ENCODE results near the gene SRSF7. TPM values are rescaled to one million over a fixed set of nuclear protein-coding genes. Genes with fewer than 3 reads are reported as not detected.
"Not testable (repeated sequence)": the region's sequence is repeated elsewhere in the genome, so short reads cannot be mapped to it uniquely, and the experiment has no call there.

The SRSF7 gene
- total and polyA plus RNA-seq, 2 donors from 2014 or later, result 74.1 to 123 TPM

- no peak for FAIRE-seq
- Histone ChIP-seq H3K9ac (ENCODE audit: low read length in 3 of 3) (no peak overlapping the region), H3K4me3 (ENCODE audit: low read length in 3 of 3) (no peak overlapping the region), H3K27me3 (ENCODE audit: control insufficient read depth, insufficient read depth, low read length) (no peaks in the 10 kb centered on the region), H3K4me1 (ENCODE audit: control insufficient read depth in 2 of 3, insufficient read depth in 2 of 3, low read depth in 1 of 3, low read length in 3 of 3) (peaks cover 0 to 7% (median 4%) of the 10 kb centered on the region in 3 donors), H3K36me3 (ENCODE audit: control insufficient read depth in 2 of 3, insufficient read depth in 3 of 3, low read length in 3 of 3) (peaks cover 0 to 13% (median 1%) of the 10 kb centered on the region in 3 donors), H3K27ac (ENCODE audit: low read depth in 2 of 2, low read length in 2 of 2) (no peak overlapping the region), H3K9me3 (ENCODE audit: control insufficient read depth in 2 of 3, insufficient read depth in 1 of 3, low read length in 3 of 3) (no peaks in the 10 kb centered on the region)
- no peak for DNase-seq
- no peak for TF ChIP-seq CTCF (IDR thresholded peaks at IDR 0.05; ENCODE audit: borderline replicate concordance, extremely low read depth, insufficient read depth)
- intact Hi-C loops (cut with DNase I), result no loop called here
Observed at GRCh38 chr2:38739524-38739923, 11.6 kb downstream of the SRSF7 start.

DNA sequence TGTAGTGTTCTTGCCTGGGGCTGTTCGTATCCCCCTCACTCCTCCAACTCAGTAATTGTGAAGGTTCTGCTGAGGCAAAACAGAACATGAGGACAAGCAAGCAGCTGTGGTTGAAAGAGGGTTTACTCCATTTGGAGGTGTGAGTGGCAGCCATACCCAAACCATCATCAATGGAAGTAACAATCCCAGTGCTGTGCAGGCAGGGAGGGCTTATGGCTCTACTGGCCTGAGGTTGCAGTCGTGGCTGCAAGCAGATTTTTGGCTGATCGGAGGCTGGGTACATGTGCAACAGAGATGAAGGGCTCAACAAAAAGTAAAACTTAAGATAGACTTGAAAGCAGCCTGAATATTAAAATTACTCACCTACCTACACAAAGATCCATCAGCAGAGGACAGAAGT lies 13.2 kb downstream of the SRSF7 start:
- Histone ChIP-seq H3K27ac (ENCODE audit: low read depth in 2 of 2, low read length in 2 of 2) (no peak overlapping the region), H3K36me3 (ENCODE audit: control insufficient read depth in 2 of 3, insufficient read depth in 3 of 3, low read length in 3 of 3) (peaks cover 0 to 12% (median 2%) of the 10 kb centered on the region in 3 donors), H3K9me3 (ENCODE audit: control insufficient read depth in 2 of 3, insufficient read depth in 1 of 3, low read length in 3 of 3) (no peaks in the 10 kb centered on the region), H3K27me3 (ENCODE audit: control insufficient read depth, insufficient read depth, low read length) (no peaks in the 10 kb centered on the region), H3K9ac (ENCODE audit: low read length in 3 of 3) (no peak overlapping the region), H3K4me1 (ENCODE audit: control insufficient read depth in 2 of 3, insufficient read depth in 2 of 3, low read depth in 1 of 3, low read length in 3 of 3) (peaks cover 0 to 7% (median 0%) of the 10 kb centered on the region in 3 donors), H3K4me3 (ENCODE audit: low read length in 3 of 3) (no peak overlapping the region)
- TF ChIP-seq CTCF (IDR thresholded peaks at IDR 0.05; ENCODE audit: borderline replicate concordance, extremely low read depth, insufficient read depth), result no peak
- DNase-seq, result no peak
- intact Hi-C loops (cut with DNase I), result no loop called here
- no peak for FAIRE-seq

DNA sequence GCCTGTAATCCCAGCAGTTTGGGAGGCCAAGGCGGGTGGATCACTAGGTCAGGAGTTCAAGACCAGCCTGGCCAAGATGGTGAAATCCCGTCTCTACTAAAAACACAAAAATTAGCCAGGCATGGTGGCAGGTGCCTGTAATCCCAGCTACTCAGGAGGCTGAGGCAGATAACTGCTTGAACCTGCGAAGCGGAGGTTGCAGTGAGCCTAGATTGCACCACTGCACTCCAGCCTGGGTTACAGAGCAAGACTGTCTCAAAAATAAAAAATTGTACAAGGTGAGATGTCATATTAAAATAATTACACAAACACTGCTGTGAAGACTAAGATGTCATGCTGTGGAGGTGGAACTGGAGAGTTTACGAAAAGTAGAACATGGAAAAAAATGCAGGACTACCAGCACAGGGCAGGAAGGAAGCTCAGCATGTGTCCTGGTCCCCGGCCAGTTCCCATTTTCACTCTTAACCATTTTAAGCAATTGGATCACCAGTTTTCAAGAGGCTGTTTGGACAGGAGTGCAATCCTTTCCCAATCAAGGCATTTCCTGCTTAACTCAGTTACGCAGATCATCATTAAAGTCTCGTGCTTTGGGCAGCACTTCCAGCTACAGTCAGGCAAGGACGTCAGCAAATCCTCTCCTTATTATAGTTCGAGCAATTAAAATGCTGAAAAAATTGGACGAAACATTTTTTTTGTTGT lies 14.0 kb downstream of the SRSF7 start:
- FAIRE-seq; DNase-seq; H3K4me3 ChIP-seq (ENCODE audit: low read length in 3 of 3); H3K27ac ChIP-seq (ENCODE audit: low read depth in 2 of 2, low read length in 2 of 2); H3K9me3 ChIP-seq (ENCODE audit: control insufficient read depth in 2 of 3, insufficient read depth in 1 of 3, low read length in 3 of 3); H3K27me3 ChIP-seq (ENCODE audit: control insufficient read depth, insufficient read depth, low read length); H3K9ac ChIP-seq (ENCODE audit: low read length in 3 of 3); intact Hi-C loops (cut with DNase I); H3K4me1 ChIP-seq (ENCODE audit: control insufficient read depth in 2 of 3, insufficient read depth in 2 of 3, low read depth in 1 of 3, low read length in 3 of 3): not testable (repeated sequence)
- peaks cover 0 to 19% (median 2%) of the 10 kb centered on the region in 3 donors for H3K36me3 ChIP-seq (ENCODE audit: control insufficient read depth in 2 of 3, insufficient read depth in 3 of 3, low read length in 3 of 3)

- Histone ChIP-seq H3K9ac (ENCODE audit: low read length in 3 of 3) (no peak overlapping the region), H3K27me3 (ENCODE audit: control insufficient read depth, insufficient read depth, low read length) (no peaks in the 10 kb centered on the region), H3K4me1 (ENCODE audit: control insufficient read depth in 2 of 3, insufficient read depth in 2 of 3, low read depth in 1 of 3, low read length in 3 of 3) (peaks cover 0 to 7% (median 0%) of the 10 kb centered on the region in 3 donors), H3K36me3 (ENCODE audit: control insufficient read depth in 2 of 3, insufficient read depth in 3 of 3, low read length in 3 of 3) (peaks cover 0 to 17% (median 2%) of the 10 kb centered on the region in 3 donors), H3K9me3 (ENCODE audit: control insufficient read depth in 2 of 3, insufficient read depth in 1 of 3, low read length in 3 of 3) (no peaks in the 10 kb centered on the region), H3K27ac (ENCODE audit: low read depth in 2 of 2, low read length in 2 of 2) (no peak overlapping the region), H3K4me3 (ENCODE audit: low read length in 3 of 3) (no peak overlapping the region)
- DNase-seq (no peak), FAIRE-seq (no peak)
- TF ChIP-seq CTCF (IDR thresholded peaks at IDR 0.05; ENCODE audit: borderline replicate concordance, extremely low read depth, insufficient read depth), result no peak
- intact Hi-C loops (cut with DNase I), result no loop called here
Observed at GRCh38 chr2:38735999-38736320, 15.2 kb downstream of the SRSF7 start.
